ENCODE data around the gene CXorf51B.
"Not testable (repeated sequence)": the region's sequence is repeated elsewhere in the genome, so short reads cannot be mapped to it uniquely, and the experiment has no call there.

CXorf51B gene

DNA sequence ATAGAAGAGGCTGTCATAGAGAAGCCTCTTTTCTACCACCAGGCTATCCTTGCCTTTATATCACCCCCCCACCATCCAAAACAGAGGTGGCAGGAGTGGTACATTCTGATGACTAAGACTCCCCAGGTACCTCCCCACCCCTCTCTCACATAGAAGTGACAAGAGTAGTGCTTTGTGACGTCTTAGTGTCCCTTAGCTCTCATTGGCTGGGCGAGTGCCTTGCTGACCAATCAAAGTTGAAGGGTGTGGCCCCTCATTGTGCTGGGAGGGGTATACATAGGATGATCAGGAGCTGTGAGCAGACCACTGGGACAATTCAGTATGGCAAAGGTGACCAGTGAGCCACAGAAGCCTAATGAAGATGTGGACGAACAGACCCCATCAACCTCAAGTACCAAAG lies at the start of gene CXorf51B:
CXorf51B (plus strand) TSS at position 301 of the 400 bp plus-strand sequence; CDS start at position 322, 21 bp downstream.
- not testable (repeated sequence) for DNase-seq (ENCODE audit: low read depth); H3K4me3 ChIP-seq (ENCODE audit: control insufficient read depth, low read depth, low read length)

DNA sequence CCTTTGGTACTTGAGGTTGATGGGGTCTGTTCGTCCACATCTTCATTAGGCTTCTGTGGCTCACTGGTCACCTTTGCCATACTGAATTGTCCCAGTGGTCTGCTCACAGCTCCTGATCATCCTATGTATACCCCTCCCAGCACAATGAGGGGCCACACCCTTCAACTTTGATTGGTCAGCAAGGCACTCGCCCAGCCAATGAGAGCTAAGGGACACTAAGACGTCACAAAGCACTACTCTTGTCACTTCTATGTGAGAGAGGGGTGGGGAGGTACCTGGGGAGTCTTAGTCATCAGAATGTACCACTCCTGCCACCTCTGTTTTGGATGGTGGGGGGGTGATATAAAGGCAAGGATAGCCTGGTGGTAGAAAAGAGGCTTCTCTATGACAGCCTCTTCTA lies 5.1 kb downstream of the CXorf51B start, which contains the start of gene CXorf51A:
CXorf51A (minus strand) TSS at position 101 of the 400 bp plus-strand sequence; CDS start at position 80, 21 bp downstream.
- not testable (repeated sequence) for DNase-seq (ENCODE audit: low read depth); H3K4me3 ChIP-seq (ENCODE audit: control insufficient read depth, low read depth, low read length)

GRCh38 chrX:146831994-146832393 lies 22.4 kb downstream of the CXorf51B start:
- no peak for DNase-seq (ENCODE audit: low read depth)
- no peak for TF ChIP-seq CTCF (IDR thresholded peaks at IDR 0.05; ENCODE audit: control insufficient read depth, insufficient read depth, low read depth, low read length, missing control alignments)

DNA sequence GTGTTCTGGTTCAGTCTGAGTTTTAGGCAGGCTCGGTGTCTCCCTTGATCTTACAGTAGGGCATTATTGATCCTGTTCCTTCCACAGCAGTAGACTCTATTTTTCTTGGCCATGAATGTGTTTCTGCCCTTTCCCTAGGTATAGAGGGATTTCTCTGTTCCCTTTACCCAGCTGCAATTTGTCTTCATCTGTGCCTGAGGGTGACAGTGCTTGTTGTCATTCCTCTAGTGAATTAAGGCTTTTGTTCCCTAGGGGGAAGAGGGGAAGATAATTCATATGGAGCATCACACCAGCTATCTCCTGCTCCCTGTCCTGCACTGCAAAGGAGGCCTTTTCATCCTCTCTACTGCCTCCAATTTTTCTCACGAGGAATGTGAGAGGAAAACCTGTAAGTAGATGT lies 44.7 kb downstream of the CXorf51B start:
- no peak for DNase-seq (ENCODE audit: low read depth)
- H3K4me3 ChIP-seq (ENCODE audit: control insufficient read depth, low read depth, low read length), result no peak overlapping the region
- TF ChIP-seq CTCF (IDR thresholded peaks at IDR 0.05; ENCODE audit: control insufficient read depth, insufficient read depth, low read depth, low read length, missing control alignments), result no peak

More at GRCh38 chrX:146831994-146832393, 22.4 kb downstream of the CXorf51B start:
- H3K4me3 ChIP-seq (ENCODE audit: control insufficient read depth, low read depth, low read length), result no peak overlapping the region

All from AG09309 (cell line).